Epithelial cell of esophagus (primary cell): Measurements from ENCODE around the gene OR14K1.

Source experiments
- DNase-seq: peaks from one replicate; pipeline ENCODE4 v3.0.0; 2010; ENCODE audit warnings: low read depth
- H3K4me3 ChIP-seq: 2 replicates; pipeline ENCODE4 v1.5.1; 2011; ENCODE audit warnings: mild to moderate bottlenecking, low read length, control low read depth
- CTCF ChIP-seq: IDR thresholded peaks from 2 replicates; pipeline ENCODE4 v1.5.1; 2011; ENCODE audit warnings: low read depth, mild to moderate bottlenecking, low read length, control low read depth, inconsistent platforms; ENCODE audit not compliant: insufficient read depth; ENCODE audit errors: missing control alignments

Gene OR14K1

GRCh38 chr1:247769603-247770002 is 31.2 kb downstream of the OR14K1 start:
- TF ChIP-seq CTCF: no peak
- DNase-seq: no peak
- no peak overlapping the region for H3K4me3 ChIP-seq
